ENCODE data around the gene MBD5.

The MBD5 gene

GRCh38 chr2:148362144-148362796, 341.4 kb downstream of the MBD5 start:
- TF ChIP-seq, protein P1, sequence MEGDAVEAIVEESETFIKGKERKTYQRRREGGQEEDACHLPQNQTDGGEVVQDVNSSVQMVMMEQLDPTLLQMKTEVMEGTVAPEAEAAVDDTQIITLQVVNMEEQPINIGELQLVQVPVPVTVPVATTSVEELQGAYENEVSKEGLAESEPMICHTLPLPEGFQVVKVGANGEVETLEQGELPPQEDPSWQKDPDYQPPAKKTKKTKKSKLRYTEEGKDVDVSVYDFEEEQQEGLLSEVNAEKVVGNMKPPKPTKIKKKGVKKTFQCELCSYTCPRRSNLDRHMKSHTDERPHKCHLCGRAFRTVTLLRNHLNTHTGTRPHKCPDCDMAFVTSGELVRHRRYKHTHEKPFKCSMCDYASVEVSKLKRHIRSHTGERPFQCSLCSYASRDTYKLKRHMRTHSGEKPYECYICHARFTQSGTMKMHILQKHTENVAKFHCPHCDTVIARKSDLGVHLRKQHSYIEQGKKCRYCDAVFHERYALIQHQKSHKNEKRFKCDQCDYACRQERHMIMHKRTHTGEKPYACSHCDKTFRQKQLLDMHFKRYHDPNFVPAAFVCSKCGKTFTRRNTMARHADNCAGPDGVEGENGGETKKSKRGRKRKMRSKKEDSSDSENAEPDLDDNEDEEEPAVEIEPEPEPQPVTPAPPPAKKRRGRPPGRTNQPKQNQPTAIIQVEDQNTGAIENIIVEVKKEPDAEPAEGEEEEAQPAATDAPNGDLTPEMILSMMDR (IDR thresholded peaks at IDR 0.05; ENCODE audit: borderline replicate concordance, extremely low read depth, low read length, poor library complexity, severe bottlenecking): no peak
- no peak for TF ChIP-seq EZH2 (IDR thresholded peaks at IDR 0.05; ENCODE audit: borderline replicate concordance, low read depth, low read length, severe bottlenecking)
- Histone ChIP-seq H3K9me3 (ENCODE audit: insufficient read depth, low read length, severe bottlenecking) (peaks cover 2% of the 10 kb centered on the region), H2AFZ (ENCODE audit: low read depth, low read length) (no peak overlapping the region), H3K27me3 (ENCODE audit: insufficient read depth, low read length, poor library complexity) (no peaks in the 10 kb centered on the region), H3K9ac (ENCODE audit: low read depth, low read length) (no peak overlapping the region), H3K4me1 (ENCODE audit: insufficient read depth, low read length) (no peaks in the 10 kb centered on the region), H3K36me3 (ENCODE audit: insufficient read depth, low read length) (no peaks in the 10 kb centered on the region), H4K20me1 (ENCODE audit: insufficient read depth, low read length) (no peaks in the 10 kb centered on the region), H3K79me2 (ENCODE audit: insufficient read depth, low read length) (no peaks in the 10 kb centered on the region), H3K4me3 (ENCODE audit: low read depth in 1 of 2, low read length in 2 of 2) (no peak overlapping the region), H3K27ac (ENCODE audit: low read length) (no peak overlapping the region), H3K4me2 (ENCODE audit: insufficient read depth, low read length) (no peak overlapping the region)
- DNase-seq (no peak), ATAC-seq (ENCODE audit: insufficient read depth, low read depth) (no peak)

DNA sequence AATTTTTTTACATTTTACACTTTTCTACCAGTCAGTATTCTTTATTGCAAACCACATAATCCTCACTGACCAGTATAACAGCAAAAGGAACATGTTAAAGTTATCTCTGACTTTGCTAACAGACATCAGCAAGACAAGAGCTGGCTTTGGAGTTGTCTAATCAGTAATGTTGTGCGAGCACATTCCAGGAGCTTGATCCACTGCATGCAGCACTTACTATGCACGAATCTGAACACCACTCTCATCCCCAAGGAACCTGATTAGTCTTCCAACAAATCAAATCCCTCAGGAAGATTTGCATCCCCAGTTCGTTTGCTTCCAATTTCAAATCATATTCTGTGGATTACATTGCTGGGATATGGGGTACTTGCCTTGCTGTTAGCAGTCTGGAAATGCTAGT, 354.3 kb downstream of the MBD5 start:
- Histone ChIP-seq H3K9me3 (ENCODE audit: insufficient read depth, low read length, severe bottlenecking) (peaks cover 3% of the 10 kb centered on the region), H3K27me3 (ENCODE audit: insufficient read depth, low read length, poor library complexity) (no peaks in the 10 kb centered on the region), H3K9ac (ENCODE audit: low read depth, low read length) (no peak overlapping the region), H3K36me3 (ENCODE audit: insufficient read depth, low read length) (no peaks in the 10 kb centered on the region), H4K20me1 (ENCODE audit: insufficient read depth, low read length) (no peaks in the 10 kb centered on the region), H3K4me1 (ENCODE audit: insufficient read depth, low read length) (no peaks in the 10 kb centered on the region), H2AFZ (ENCODE audit: low read depth, low read length) (no peak overlapping the region), H3K4me2 (ENCODE audit: insufficient read depth, low read length) (no peak overlapping the region), H3K27ac (ENCODE audit: low read length) (no peak overlapping the region), H3K79me2 (ENCODE audit: insufficient read depth, low read length) (no peaks in the 10 kb centered on the region), H3K4me3 (ENCODE audit: low read depth in 1 of 2, low read length in 2 of 2) (no peak overlapping the region)
- TF ChIP-seq EZH2 (IDR thresholded peaks at IDR 0.05; ENCODE audit: borderline replicate concordance, low read depth, low read length, severe bottlenecking): no peak
- TF ChIP-seq, protein P1 (IDR thresholded peaks at IDR 0.05; ENCODE audit: borderline replicate concordance, extremely low read depth, low read length, poor library complexity, severe bottlenecking): no peak
- ATAC-seq (ENCODE audit: insufficient read depth, low read depth) (no peak), DNase-seq (no peak)

- H3K4me2 ChIP-seq (ENCODE audit: insufficient read depth, low read length): no peak overlapping the region
- no peak overlapping the region for H2AFZ ChIP-seq (ENCODE audit: low read depth, low read length)
- H3K36me3 ChIP-seq (ENCODE audit: insufficient read depth, low read length): no peaks in the 10 kb centered on the region
- H3K9ac ChIP-seq (ENCODE audit: low read depth, low read length): no peak overlapping the region
- no peaks in the 10 kb centered on the region for H3K27me3 ChIP-seq (ENCODE audit: insufficient read depth, low read length, poor library complexity)
- no peaks in the 10 kb centered on the region for H4K20me1 ChIP-seq (ENCODE audit: insufficient read depth, low read length)
- TF ChIP-seq, protein P1 (IDR thresholded peaks at IDR 0.05; ENCODE audit: borderline replicate concordance, extremely low read depth, low read length, poor library complexity, severe bottlenecking): no peak
- no peak for TF ChIP-seq EZH2 (IDR thresholded peaks at IDR 0.05; ENCODE audit: borderline replicate concordance, low read depth, low read length, severe bottlenecking)
- no peak overlapping the region for H3K4me3 ChIP-seq (ENCODE audit: low read depth in 1 of 2, low read length in 2 of 2)
- H3K27ac ChIP-seq (ENCODE audit: low read length): no peak overlapping the region
- H3K4me1 ChIP-seq (ENCODE audit: insufficient read depth, low read length): no peaks in the 10 kb centered on the region
- H3K9me3 ChIP-seq (ENCODE audit: insufficient read depth, low read length, severe bottlenecking): no peaks in the 10 kb centered on the region
- no peaks in the 10 kb centered on the region for H3K79me2 ChIP-seq (ENCODE audit: insufficient read depth, low read length)
- ATAC-seq (ENCODE audit: insufficient read depth, low read depth): no peak
- DNase-seq: no peak
Observed at GRCh38 chr2:148391324-148391723, 370.4 kb downstream of the MBD5 start.
